Keratinocyte (primary cell): Measurements from ENCODE around the gene OXCT1. TPM values are rescaled to one million over a fixed set of nuclear protein-coding genes. Genes with fewer than 3 reads are reported as not detected.

Source experiments
- DNase-seq: peaks from one replicate; pipeline ENCODE4 v3.0.0-alpha.2; 2011; ENCODE audit warnings: low read depth, missing footprints, low spot score
- FAIRE-seq: peaks from 2 replicates; lab custom pipeline; 2011; peaks lifted over from hg19 to GRCh38; lab: Jason Lieb, UNC
- H2AFZ ChIP-seq: 2 replicates; pipeline ENCODE4 v1.6.0; 2012; ENCODE audit warnings: low read length, control low read depth, inconsistent platforms; ENCODE audit not compliant: control insufficient read depth
- H3K27ac ChIP-seq: 2 replicates; pipeline ENCODE4 v1.5.1; 2011; ENCODE audit warnings: low read length; ENCODE audit not compliant: control insufficient read depth, insufficient read depth
- H3K27me3 ChIP-seq: 3 replicates; pipeline ENCODE4 v1.6.0; 2011; ENCODE audit warnings: low read length; ENCODE audit not compliant: control insufficient read depth, insufficient read depth; ENCODE audit errors: extremely low read depth
- H3K36me3 ChIP-seq, 2 experiments: 2 replicates in 1 of 2; 3 replicates in 1 of 2; pipeline ENCODE4 v1.5.1; 2011; ENCODE audit warnings: low read length in 2 of 2, mild to moderate bottlenecking in 1 of 2; ENCODE audit not compliant: control insufficient read depth in 2 of 2, insufficient read depth in 2 of 2; ENCODE audit errors: extremely low read depth in 1 of 2
- H3K4me1 ChIP-seq: 3 replicates; pipeline ENCODE4 v1.5.1; 2011; ENCODE audit warnings: low read length; ENCODE audit not compliant: control insufficient read depth, insufficient read depth; ENCODE audit errors: extremely low read depth
- H3K4me2 ChIP-seq: 3 replicates; pipeline ENCODE4 v1.6.0; 2011; ENCODE audit warnings: low read depth, low read length; ENCODE audit not compliant: control insufficient read depth, insufficient read depth; ENCODE audit errors: extremely low read depth
- H3K4me3 ChIP-seq, 3 experiments: fragments of 200-600 bp in 1 of 3; sonication (generic) in 1 of 3; 2 replicates in 2 of 3; 3 replicates in 1 of 3; pipeline ENCODE4 v1.5.1; 2011 to 2016; ENCODE audit warnings: low read length in 3 of 3, mild to moderate bottlenecking in 3 of 3, control low read depth in 2 of 3, inconsistent platforms in 1 of 3, low read depth in 1 of 3, mixed read lengths in 1 of 3, mixed run types in 1 of 3, moderate library complexity in 1 of 3; ENCODE audit not compliant: control insufficient read depth in 2 of 3, insufficient read depth in 2 of 3; ENCODE audit errors: extremely low read depth in 1 of 3
- H3K79me2 ChIP-seq: 2 replicates; pipeline ENCODE4 v1.6.0; 2012; ENCODE audit warnings: low read length; ENCODE audit not compliant: control insufficient read depth, insufficient read depth
- H3K9ac ChIP-seq: 3 replicates; pipeline ENCODE4 v1.6.0; 2011; ENCODE audit warnings: low read length; ENCODE audit not compliant: control insufficient read depth, insufficient read depth; ENCODE audit errors: extremely low read depth
- H3K9me1 ChIP-seq: 3 replicates; pipeline ENCODE4 v1.6.0; 2011; ENCODE audit warnings: low read length; ENCODE audit not compliant: control insufficient read depth, insufficient read depth; ENCODE audit errors: extremely low read depth
- H3K9me3 ChIP-seq: 2 replicates; pipeline ENCODE4 v1.5.1; 2012; ENCODE audit warnings: low read depth, low read length; ENCODE audit not compliant: control insufficient read depth
- H4K20me1 ChIP-seq: 3 replicates; pipeline ENCODE4 v1.6.0; 2011; ENCODE audit warnings: low read length; ENCODE audit not compliant: control insufficient read depth, insufficient read depth; ENCODE audit errors: extremely low read depth
- EZH2 ChIP-seq: IDR thresholded peaks from one replicate; pipeline ENCODE4 v1.6.1; 2012; ENCODE audit warnings: inconsistent platforms, mild to moderate bottlenecking, low read length, moderate library complexity
- dilution Hi-C: fragments of 300-500 bp; cut with MboI; formaldehyde crosslinking; loops from one replicate; pipeline ENCODE4 v1.7.0; 2020; ENCODE audit warnings: low sequenced_read_pairs; ENCODE audit not compliant: extremely low pct_ligation_motif_present
- polyA plus RNA-seq, 5 experiments: library from polyadenylated mRNA; depleted of rRNA in 3 of 5; stranded (reverse) in 3 of 5; stranded (forward) in 1 of 5; unstranded in 1 of 5; fragments of >200 nt; gene quantifications; 1 replicate in 1 of 5; 2 replicates in 3 of 5; 3 replicates in 1 of 5; pipeline versions ENCODE4 v1.2.1 to v1.2.3, GENCODE V29; 2011 to 2012; ENCODE audit warnings: missing spikeins in 2 of 5, low read depth in 1 of 5, low replicate concordance in 1 of 5
- TF ChIP-seq, protein P1 (sequence below), 3 experiments: IDR thresholded peaks in 1 of 3; conservative IDR thresholded peaks in 1 of 3; optimal IDR thresholded peaks in 1 of 3; 2 replicates in 2 of 3; 3 replicates in 1 of 3; pipeline versions ENCODE3 to v1.5.1; 2011; ENCODE audit warnings: low read length in 3 of 3, mild to moderate bottlenecking in 3 of 3, moderate library complexity in 2 of 3, control low read depth in 1 of 3, inconsistent platforms in 1 of 3; ENCODE audit not compliant: insufficient read depth in 2 of 3; ENCODE audit errors: extremely low read depth in 1 of 3

Gene OXCT1
- polyA plus RNA-seq, 1 donor (not counting 4 experiments of a cell fraction or from before 2014, with no cell fraction given) = 34.0 TPM

DNA sequence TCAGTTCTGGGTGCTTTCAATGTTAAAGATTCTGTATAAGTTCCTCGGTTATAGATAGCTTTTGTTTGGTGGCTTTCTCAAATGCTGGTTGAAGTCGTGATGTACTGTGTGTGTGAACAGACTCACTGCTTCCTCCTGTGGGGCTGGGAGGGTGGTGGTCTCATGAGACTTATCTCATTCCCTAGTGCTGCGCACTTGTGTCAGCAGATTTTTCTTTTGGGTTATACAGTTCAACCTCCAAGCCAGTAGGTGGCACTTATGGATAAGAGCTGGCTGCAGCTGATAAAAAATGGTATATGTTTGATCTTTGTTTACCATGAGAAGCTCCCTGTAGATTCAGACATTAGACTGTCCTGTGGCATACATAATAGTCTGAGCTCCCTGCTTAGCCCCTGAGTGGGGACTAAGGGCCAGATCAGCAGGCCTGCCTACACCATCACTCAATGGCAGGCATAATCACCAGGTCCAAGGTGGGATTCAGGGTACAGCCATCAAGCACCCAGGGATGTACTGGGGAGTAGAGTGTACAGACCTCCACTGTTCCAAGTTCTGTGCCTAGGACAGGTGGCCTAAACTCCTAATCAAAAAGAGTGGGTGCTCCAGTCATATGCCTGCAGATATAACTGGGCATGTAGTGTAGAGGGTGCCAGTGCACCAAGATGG, 174.2 kb downstream of the OXCT1 start:
- Histone ChIP-seq H3K36me3 (no peaks in the 10 kb centered on the region), H3K4me3 (no peak overlapping the region), H2AFZ (no peak overlapping the region), H3K9ac (no peak overlapping the region), H4K20me1 (no peaks in the 10 kb centered on the region), H3K4me1 (no peaks in the 10 kb centered on the region), H3K79me2 (no peaks in the 10 kb centered on the region), H3K4me2 (no peak overlapping the region), H3K27me3 (no peaks in the 10 kb centered on the region), H3K27ac (no peak overlapping the region), H3K9me3 (no peaks in the 10 kb centered on the region), H3K9me1 (no peaks in the 10 kb centered on the region)
- FAIRE-seq (no peak), DNase-seq (no peak)
- dilution Hi-C loops = no loop called here
- TF ChIP-seq, protein P1, sequence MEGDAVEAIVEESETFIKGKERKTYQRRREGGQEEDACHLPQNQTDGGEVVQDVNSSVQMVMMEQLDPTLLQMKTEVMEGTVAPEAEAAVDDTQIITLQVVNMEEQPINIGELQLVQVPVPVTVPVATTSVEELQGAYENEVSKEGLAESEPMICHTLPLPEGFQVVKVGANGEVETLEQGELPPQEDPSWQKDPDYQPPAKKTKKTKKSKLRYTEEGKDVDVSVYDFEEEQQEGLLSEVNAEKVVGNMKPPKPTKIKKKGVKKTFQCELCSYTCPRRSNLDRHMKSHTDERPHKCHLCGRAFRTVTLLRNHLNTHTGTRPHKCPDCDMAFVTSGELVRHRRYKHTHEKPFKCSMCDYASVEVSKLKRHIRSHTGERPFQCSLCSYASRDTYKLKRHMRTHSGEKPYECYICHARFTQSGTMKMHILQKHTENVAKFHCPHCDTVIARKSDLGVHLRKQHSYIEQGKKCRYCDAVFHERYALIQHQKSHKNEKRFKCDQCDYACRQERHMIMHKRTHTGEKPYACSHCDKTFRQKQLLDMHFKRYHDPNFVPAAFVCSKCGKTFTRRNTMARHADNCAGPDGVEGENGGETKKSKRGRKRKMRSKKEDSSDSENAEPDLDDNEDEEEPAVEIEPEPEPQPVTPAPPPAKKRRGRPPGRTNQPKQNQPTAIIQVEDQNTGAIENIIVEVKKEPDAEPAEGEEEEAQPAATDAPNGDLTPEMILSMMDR (optimal IDR thresholded peaks at IDR 0.05 in 1 of 3, IDR thresholded peaks at IDR 0.05 in 1 of 3, conservative IDR thresholded peaks at IDR 0.05 in 1 of 3; ENCODE audit: extremely low read depth in 1 of 3, insufficient read depth in 2 of 3, low read length in 3 of 3) = peak in 1 of 3 experiments; percentile 8
- no peak for TF ChIP-seq EZH2

DNA sequence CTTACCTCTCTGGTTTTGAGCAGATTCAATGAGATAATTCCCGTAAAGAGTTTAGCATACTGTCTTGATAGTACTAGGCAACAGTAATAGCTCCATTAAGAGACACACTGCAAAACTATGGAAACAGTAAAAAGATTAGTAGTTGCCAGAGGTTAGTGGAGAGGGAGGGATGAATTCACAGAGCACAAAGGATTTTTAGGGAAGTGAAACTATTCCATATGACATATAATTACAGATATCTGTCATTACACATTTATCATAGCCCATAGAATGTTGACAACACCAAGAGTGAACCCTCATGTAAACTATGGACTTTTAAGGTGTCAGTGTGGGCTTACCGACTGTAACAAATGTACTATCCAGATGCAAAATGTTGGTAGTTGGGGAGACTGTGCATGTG, 183.5 kb downstream of the OXCT1 start:
- no peaks in the 10 kb centered on the region for H3K27me3 ChIP-seq
- FAIRE-seq (no peak), DNase-seq (no peak)
- no peaks in the 10 kb centered on the region for H3K4me1 ChIP-seq
- no peaks in the 10 kb centered on the region for H4K20me1 ChIP-seq
- H3K9me1 ChIP-seq = no peaks in the 10 kb centered on the region
- dilution Hi-C loops = no loop called here
- no peak for TF ChIP-seq EZH2
- TF ChIP-seq, protein P1 (optimal IDR thresholded peaks at IDR 0.05 in 1 of 3, IDR thresholded peaks at IDR 0.05 in 1 of 3, conservative IDR thresholded peaks at IDR 0.05 in 1 of 3; ENCODE audit: extremely low read depth in 1 of 3, insufficient read depth in 2 of 3, low read length in 3 of 3) = no peak
- no peaks in the 10 kb centered on the region for H3K9me3 ChIP-seq
- H2AFZ ChIP-seq = no peak overlapping the region
- H3K27ac ChIP-seq = no peak overlapping the region
- H3K79me2 ChIP-seq = no peaks in the 10 kb centered on the region
- H3K4me2 ChIP-seq = no peak overlapping the region
- no peak overlapping the region for H3K9ac ChIP-seq
- no peaks in the 10 kb centered on the region for H3K36me3 ChIP-seq
- no peak overlapping the region for H3K4me3 ChIP-seq
